ENCODE results near the gene HSPA1B.

- TF ChIP-seq, protein P1, sequence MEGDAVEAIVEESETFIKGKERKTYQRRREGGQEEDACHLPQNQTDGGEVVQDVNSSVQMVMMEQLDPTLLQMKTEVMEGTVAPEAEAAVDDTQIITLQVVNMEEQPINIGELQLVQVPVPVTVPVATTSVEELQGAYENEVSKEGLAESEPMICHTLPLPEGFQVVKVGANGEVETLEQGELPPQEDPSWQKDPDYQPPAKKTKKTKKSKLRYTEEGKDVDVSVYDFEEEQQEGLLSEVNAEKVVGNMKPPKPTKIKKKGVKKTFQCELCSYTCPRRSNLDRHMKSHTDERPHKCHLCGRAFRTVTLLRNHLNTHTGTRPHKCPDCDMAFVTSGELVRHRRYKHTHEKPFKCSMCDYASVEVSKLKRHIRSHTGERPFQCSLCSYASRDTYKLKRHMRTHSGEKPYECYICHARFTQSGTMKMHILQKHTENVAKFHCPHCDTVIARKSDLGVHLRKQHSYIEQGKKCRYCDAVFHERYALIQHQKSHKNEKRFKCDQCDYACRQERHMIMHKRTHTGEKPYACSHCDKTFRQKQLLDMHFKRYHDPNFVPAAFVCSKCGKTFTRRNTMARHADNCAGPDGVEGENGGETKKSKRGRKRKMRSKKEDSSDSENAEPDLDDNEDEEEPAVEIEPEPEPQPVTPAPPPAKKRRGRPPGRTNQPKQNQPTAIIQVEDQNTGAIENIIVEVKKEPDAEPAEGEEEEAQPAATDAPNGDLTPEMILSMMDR (IDR thresholded peaks at IDR 0.05; ENCODE audit: poor library complexity, severe bottlenecking): no peak
- no peak for TF ChIP-seq EP300 (conservative IDR thresholded peaks at IDR 0.05; ENCODE audit: poor library complexity, severe bottlenecking)
- TF ChIP-seq EZH2 (IDR thresholded peaks at IDR 0.05; ENCODE audit: borderline replicate concordance, insufficient read depth, low read length, poor library complexity, severe bottlenecking): no peak
- TF ChIP-seq SMC3 (conservative IDR thresholded peaks at IDR 0.05; ENCODE audit: poor library complexity): no peak
Measured at GRCh38 chr6:31811645-31812044, 15.9 kb upstream of the HSPA1B start.

Measured in neural cell (in vitro differentiated cells).